GM19467 (cell line): ENCODE data around the gene SCAPER.

Experiments
- ATAC-seq: cut with Tn5 transposase; IDR thresholded peaks from one replicate; pipeline ENCODE4 v1.9.1; 2021; ENCODE audit warnings: mild to moderate bottlenecking, moderate library complexity; ENCODE audit not compliant: unreplicated experiment

The SCAPER gene

GRCh38 chr15:76378691-76379090, 526.4 kb downstream of the SCAPER start:
- no peak for ATAC-seq

- no peak for ATAC-seq
These were observed 527.4 kb downstream of the SCAPER start for GRCh38 chr15:76377751-76378150.

GRCh38 chr15:76377217-76377616, 527.9 kb downstream of the SCAPER start:
- ATAC-seq = no peak

- no peak for ATAC-seq
These were observed 528.3 kb downstream of the SCAPER start for GRCh38 chr15:76376816-76377215.

GRCh38 chr15:76376029-76376428, 529.1 kb downstream of the SCAPER start:
- ATAC-seq = no peak

- ATAC-seq = no peak
These were observed 537.0 kb downstream of the SCAPER start for GRCh38 chr15:76368122-76368621.

GRCh38 chr15:76366714-76367113, 538.4 kb downstream of the SCAPER start:
- ATAC-seq = no peak

- ATAC-seq = no peak
These were observed 541.9 kb downstream of the SCAPER start for GRCh38 chr15:76363251-76363650.

GRCh38 chr15:76360416-76360815, 544.7 kb downstream of the SCAPER start:
- no peak for ATAC-seq

GRCh38 chr15:76359152-76359551, 546.0 kb downstream of the SCAPER start:
- ATAC-seq = no peak

- ATAC-seq = no peak
These were observed 546.7 kb downstream of the SCAPER start for GRCh38 chr15:76358453-76358852.

GRCh38 chr15:76354823-76355440, 550.2 kb downstream of the SCAPER start:
- ATAC-seq = no peak

GRCh38 chr15:76353903-76354302, 551.2 kb downstream of the SCAPER start:
- ATAC-seq = no peak

- no peak for ATAC-seq
These were observed 552.0 kb downstream of the SCAPER start for GRCh38 chr15:76353023-76353577.

GRCh38 chr15:76349301-76350070, 555.7 kb downstream of the SCAPER start:
- ATAC-seq = no peak

GRCh38 chr15:76347482-76348055, 557.6 kb downstream of the SCAPER start:
- ATAC-seq = no peak

GRCh38 chr15:76346669-76347481, 558.3 kb downstream of the SCAPER start:
- no peak for ATAC-seq

GRCh38 chr15:76345880-76346668, 559.1 kb downstream of the SCAPER start:
- no peak for ATAC-seq

GRCh38 chr15:76345583-76345879, 559.6 kb downstream of the SCAPER start:
- ATAC-seq = no peak

- no peak for ATAC-seq
These were observed 560.1 kb downstream of the SCAPER start for GRCh38 chr15:76344893-76345582.
